K562 (cell line): Measurements from ENCODE around the gene JPH2. TPM values are rescaled to one million over a fixed set of nuclear protein-coding genes. Genes with fewer than 3 reads are reported as not detected.

Experiments used
- ATAC-seq: fragments of 200-7000 bp; cut with Tn5 transposase; 3 replicates; pipeline ENCODE4 v1.9.1; 2020; ENCODE audit warnings: moderate library complexity
- BruUV-seq: library from RNA; stranded (reverse); fragments of 400-500 nt; replicated peaks from 2 replicates; lab custom pipeline; 2021; lab: Mats Ljungman, UMichigan
- CTCF ChIA-PET: fragments of 300-600 bp; formaldehyde crosslinking; extraction: SDS; loops from one replicate; lab custom pipeline; 2021; ENCODE audit warnings: low intra/inter-chr PET ratio; lab: Yijun Ruan, JAX
- POLR2A ChIA-PET: fragments of 300-600, 350-650 bp; sonication (Branson Sonifier 250); formaldehyde crosslinking; extraction: SDS; loops from one replicate; lab custom pipeline; 2021; ENCODE audit warnings: antibody characterized with exemption, inconsistent platforms; lab: Yijun Ruan, JAX
- DNase-seq, 4 experiments: peaks; one replicate each; pipeline versions ENCODE4 v3.0.0 to v3.0.0-alpha.2; 2011 to 2018; ENCODE audit warnings: low spot score in 3 of 4, mixed read lengths in 3 of 4; ENCODE audit errors: extremely low read depth in 1 of 4
- FAIRE-seq: peaks from 2 replicates; lab custom pipeline; 2011; peaks lifted over from hg19 to GRCh38; lab: Jason Lieb, UNC
- H2AFZ ChIP-seq: 2 replicates; pipeline ENCODE4 v1.6.0; 2011; ENCODE audit warnings: low read depth, low read length, control low read depth, inconsistent platforms
- H3K27ac ChIP-seq: fragments of 200-600 bp; 3 replicates; pipeline ENCODE4 v1.8.0; 2011; ENCODE audit warnings: low read depth, mild to moderate bottlenecking, control low read depth, inconsistent platforms, low read length, moderate library complexity, mixed read lengths; ENCODE audit errors: extremely low read depth
- H3K27me3 ChIP-seq, 2 experiments: fragments of 300-600 bp in 1 of 2; 2 replicates in 1 of 2; 3 replicates in 1 of 2; pipeline versions ENCODE4 v1.6.0 to v1.8.0; 2011; ENCODE audit warnings: inconsistent platforms in 2 of 2, low read length in 2 of 2, mild to moderate bottlenecking in 1 of 2, mixed read lengths in 1 of 2, moderate library complexity in 1 of 2; ENCODE audit not compliant: control insufficient read depth in 2 of 2, insufficient read depth in 2 of 2
- H3K36me3 ChIP-seq: fragments of 300-600 bp; 3 replicates; pipeline ENCODE4 v1.8.0; 2011; ENCODE audit warnings: mild to moderate bottlenecking, low read length, inconsistent platforms; ENCODE audit not compliant: control insufficient read depth, insufficient read depth
- H3K4me1 ChIP-seq, 2 experiments: fragments of 200-600 bp in 1 of 2; replicated peaks in 1 of 2; 2 replicates in 1 of 2; 3 replicates in 1 of 2; pipeline versions ENCODE4 v1.5.1 to v1.8.0; 2011; ENCODE audit warnings: inconsistent platforms in 2 of 2, low read length in 2 of 2, mild to moderate bottlenecking in 1 of 2, mixed read lengths in 1 of 2, moderate library complexity in 1 of 2; ENCODE audit not compliant: control insufficient read depth in 2 of 2, insufficient read depth in 2 of 2
- H3K4me2 ChIP-seq: 2 replicates; pipeline ENCODE4 v1.6.1; 2011; ENCODE audit warnings: low read length, control low read depth, inconsistent platforms, mixed read lengths; ENCODE audit not compliant: insufficient read depth
- H3K4me3 ChIP-seq: fragments of 200-600 bp; sonication (generic), shearing (Covaris generic); 2 replicates; pipeline ENCODE4 v1.5.1; 2016; ENCODE audit warnings: control low read depth, inconsistent platforms
- H3K79me2 ChIP-seq: fragments of 200-600 bp; 3 replicates; pipeline ENCODE4 v1.8.0; 2011; ENCODE audit warnings: low read length, inconsistent platforms; ENCODE audit not compliant: control insufficient read depth, insufficient read depth
- H3K9ac ChIP-seq, 2 experiments: 2 replicates each; pipeline versions ENCODE4 v1.6.0 to v1.6.1; 2011; ENCODE audit warnings: low read depth in 2 of 2, low read length in 2 of 2, control low read depth in 1 of 2, inconsistent platforms in 1 of 2, mild to moderate bottlenecking in 1 of 2, mixed read lengths in 1 of 2; ENCODE audit not compliant: insufficient read depth in 1 of 2
- H3K9me1 ChIP-seq: one replicate; pipeline ENCODE4 v1.6.0; 2011; ENCODE audit warnings: inconsistent platforms, mild to moderate bottlenecking, low read length, moderate library complexity; ENCODE audit not compliant: control insufficient read depth, insufficient read depth
- H3K9me3 ChIP-seq: replicated peaks from 2 replicates; pipeline ENCODE4 v1.5.1; 2011; ENCODE audit warnings: low read depth, low read length, inconsistent platforms; ENCODE audit not compliant: control insufficient read depth, insufficient read depth
- H4K20me1 ChIP-seq: replicated peaks from 2 replicates; pipeline ENCODE4 v1.6.1; 2011; ENCODE audit warnings: low read length, inconsistent platforms, mixed read lengths; ENCODE audit not compliant: control insufficient read depth, insufficient read depth
- FOXJ3 ChIP-seq: sonication (generic); formaldehyde crosslinking; IDR thresholded peaks from 2 replicates; pipeline ENCODE4 v1.4.0; 2020; ENCODE audit warnings: mild to moderate bottlenecking, missing genetic modification reagents
- HINFP ChIP-seq: fragments of 450-650 bp; conservative IDR thresholded peaks from 2 replicates; pipeline ENCODE4 v1.6.1; 2016; ENCODE audit warnings: missing genetic modification characterization, low read depth, mild to moderate bottlenecking, control low read depth, missing compliant biosample characterization
- HSF4 ChIP-seq: fragments of 250-450 bp; sonication (Bioruptor Pico); IDR thresholded peaks from 2 replicates; pipeline ENCODE4 v2.1.2; 2022; ENCODE audit warnings: mild to moderate bottlenecking, moderate library complexity, borderline replicate concordance
- MAFF ChIP-seq: IDR thresholded peaks from 2 replicates; pipeline ENCODE4 v1.6.1; 2012; ENCODE audit warnings: low read length, improper control_type of control experiment
- MBD2 ChIP-seq: sonication (generic); IDR thresholded peaks from 2 replicates; pipeline ENCODE4 v1.6.1; 2016; ENCODE audit warnings: low read depth, borderline replicate concordance
- MNT ChIP-seq, 2 experiments: fragments of 450-650 bp; conservative IDR thresholded peaks; 2 replicates each; pipeline ENCODE4 v1.6.1; 2017; ENCODE audit warnings: mild to moderate bottlenecking in 2 of 2, moderate library complexity in 2 of 2
- MTA2 ChIP-seq: fragments of 450-650 bp; IDR thresholded peaks from 2 replicates; pipeline ENCODE4 v1.6.1; 2016; ENCODE audit warnings: low read depth
- NR2C1 ChIP-seq, 2 experiments: fragments of 450-650 bp; IDR thresholded peaks; 2 replicates each; pipeline ENCODE4 v1.6.1; 2017; ENCODE audit warnings: mild to moderate bottlenecking in 2 of 2, antibody characterized with exemption in 1 of 2, inconsistent platforms in 1 of 2, missing compliant biosample characterization in 1 of 2, missing genetic modification characterization in 1 of 2
- NR2C2 ChIP-seq, 2 experiments: fragments of 200-800 bp in 1 of 2; sonication (Bioruptor generic) in 1 of 2; sonication (generic) in 1 of 2; formaldehyde crosslinking in 1 of 2; IDR thresholded peaks; 2 replicates each; pipeline versions ENCODE4 v1.6.1 to v1.8.0; 2016 to 2022; ENCODE audit warnings: mild to moderate bottlenecking in 1 of 2, missing compliant biosample characterization in 1 of 2, missing genetic modification characterization in 1 of 2, missing genetic modification reagents in 1 of 2
- RBM22 ChIP-seq: fragments of 200-400 bp; formaldehyde crosslinking; IDR thresholded peaks from 2 replicates; pipeline ENCODE4 v1.6.1; 2018; ENCODE audit warnings: low read length, low read depth; ENCODE audit not compliant: poor library complexity, severe bottlenecking
- SLC30A9 ChIP-seq: fragments of 250-450 bp; sonication (Bioruptor Pico); IDR thresholded peaks from 2 replicates; pipeline ENCODE4 v1.8.0; 2022; ENCODE audit warnings: mild to moderate bottlenecking, moderate library complexity
- ZNF561 ChIP-seq: fragments of 450-650 bp; formaldehyde crosslinking; conservative IDR thresholded peaks from 2 replicates; pipeline ENCODE4 v1.4.0; 2020; ENCODE audit warnings: mild to moderate bottlenecking, moderate library complexity
- WGBS: fragments of 100-300 bp; shearing (Covaris generic); methylation state at CpG from one replicate; pipeline ENCODE4 v1.1.6; 2016; ENCODE audit warnings: low coverage, mixed read lengths; ENCODE audit not compliant: insufficient coverage; ENCODE audit errors: missing lambda C conversion rate; 5-methylcytosine and 5-hydroxymethylcytosine counted together
- in situ Hi-C: fragments of 300-500 bp; cut with MboI; formaldehyde crosslinking; loops from 4 replicates; pipeline ENCODE4 v1.15.0; 2018; ENCODE audit warnings: inconsistent platforms, mixed read lengths
- intact Hi-C: fragments of 100-400 bp; cut with micrococcal nuclease; formaldehyde crosslinking; loops from 2 replicates; pipeline ENCODE4 v1.14.2; 2022
- polyA plus RNA-seq, 8 experiments: library from polyadenylated mRNA; depleted of rRNA in 4 of 8; stranded (reverse) in 5 of 8; unstranded in 3 of 8; fragments of >200 nt; fragmentation: Nextera tagmentation in 2 of 8; fragmentation: Illumina TruSeq in 1 of 8; extraction: Ambion mirVana in 2 of 8; extraction: Trizol in 1 of 8; gene quantifications; 2 replicates each; pipeline versions ENCODE4 v1.2.1 to v1.2.3, GENCODE V29; 2011 to 2014; ENCODE audit warnings: inconsistent platforms in 1 of 8, missing spikeins in 1 of 8
- total RNA-seq, 7 experiments: library from RNA; depleted of rRNA in 6 of 7; stranded (reverse); fragments of >200 nt in 6 of 7; fragmentation: Illumina TruSeq in 2 of 7; extraction: Trizol in 2 of 7; gene quantifications; 2 replicates each; pipeline versions ENCODE4 v1.2.1 to v1.2.3, GENCODE V29; 2011 to 2021; ENCODE audit warnings: low replicate concordance in 1 of 7
- TF ChIP-seq, protein P1 (sequence below): fragments of 450-650 bp; formaldehyde crosslinking; IDR thresholded peaks from 2 replicates; pipeline ENCODE4 v1.4.0; 2020; ENCODE audit warnings: mild to moderate bottlenecking, mixed read lengths
- TF ChIP-seq, protein P2 (sequence below): fragments of 450-650 bp; IDR thresholded peaks from 2 replicates; pipeline ENCODE4 v1.6.1; 2014; ENCODE audit warnings: low read depth, mild to moderate bottlenecking, moderate library complexity, borderline replicate concordance
- TF ChIP-seq, protein P3 (sequence below): fragments of 250-450 bp; sonication (Bioruptor Pico); IDR thresholded peaks from 2 replicates; pipeline ENCODE4 v1.6.1; 2021; ENCODE audit warnings: mild to moderate bottlenecking

The JPH2 gene
- total and polyA plus RNA-seq, 9 of the 15 experiments (the other 6 are each of a cell fraction or from before 2014, with no cell fraction given), result not detected

GRCh38 chr20:44159125-44159524, 27.9 kb downstream of the JPH2 start:
- H3K4me1 ChIP-seq, result no peaks in the 10 kb centered on the region; a peak in 1 of 5 replicates
- no peak overlapping the region for H3K9ac ChIP-seq
- in situ Hi-C loops, result no loop called here
- no peaks in the 10 kb centered on the region; the same call in 1 of the 2 replicates for H3K9me3 ChIP-seq
- no peaks in the 10 kb centered on the region for H3K9me1 ChIP-seq
- no TSS peak for BruUV-seq
- WGBS, result 9% methylated on average over 2 of the region's 2 CpGs
- no peak for TF ChIP-seq MAFF
- TF ChIP-seq MBD2, result no peak
- TF ChIP-seq, protein P1, sequence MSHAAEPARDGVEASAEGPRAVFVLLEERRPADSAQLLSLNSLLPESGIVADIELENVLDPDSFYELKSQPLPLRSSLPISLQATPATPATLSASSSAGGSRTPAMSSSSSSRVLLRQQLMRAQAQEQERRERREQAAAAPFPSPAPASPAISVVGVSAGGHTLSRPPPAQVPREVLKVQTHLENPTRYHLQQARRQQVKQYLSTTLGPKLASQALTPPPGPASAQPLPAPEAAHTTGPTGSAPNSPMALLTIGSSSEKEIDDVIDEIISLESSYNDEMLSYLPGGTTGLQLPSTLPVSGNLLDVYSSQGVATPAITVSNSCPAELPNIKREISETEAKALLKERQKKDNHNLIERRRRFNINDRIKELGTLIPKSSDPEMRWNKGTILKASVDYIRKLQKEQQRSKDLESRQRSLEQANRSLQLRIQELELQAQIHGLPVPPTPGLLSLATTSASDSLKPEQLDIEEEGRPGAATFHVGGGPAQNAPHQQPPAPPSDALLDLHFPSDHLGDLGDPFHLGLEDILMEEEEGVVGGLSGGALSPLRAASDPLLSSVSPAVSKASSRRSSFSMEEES (CRISPR knock-in tag), result no peak
- TF ChIP-seq SLC30A9 (CRISPR knock-in tag), result no peak
- TF ChIP-seq MTA2, result no peak
- no peak for TF ChIP-seq MNT (conservative IDR thresholded peaks at IDR 0.05)
- TF ChIP-seq FOXJ3 (CRISPR knock-in tag), result no peak
- no peak for TF ChIP-seq NR2C2 (CRISPR knock-in tag; IDR thresholded peaks at IDR 0.05)
- no peak for TF ChIP-seq NR2C2 (tag; IDR thresholded peaks at IDR 0.05)
- TF ChIP-seq ZNF561 (CRISPR knock-in tag), result no peak
- TF ChIP-seq, protein P2, sequence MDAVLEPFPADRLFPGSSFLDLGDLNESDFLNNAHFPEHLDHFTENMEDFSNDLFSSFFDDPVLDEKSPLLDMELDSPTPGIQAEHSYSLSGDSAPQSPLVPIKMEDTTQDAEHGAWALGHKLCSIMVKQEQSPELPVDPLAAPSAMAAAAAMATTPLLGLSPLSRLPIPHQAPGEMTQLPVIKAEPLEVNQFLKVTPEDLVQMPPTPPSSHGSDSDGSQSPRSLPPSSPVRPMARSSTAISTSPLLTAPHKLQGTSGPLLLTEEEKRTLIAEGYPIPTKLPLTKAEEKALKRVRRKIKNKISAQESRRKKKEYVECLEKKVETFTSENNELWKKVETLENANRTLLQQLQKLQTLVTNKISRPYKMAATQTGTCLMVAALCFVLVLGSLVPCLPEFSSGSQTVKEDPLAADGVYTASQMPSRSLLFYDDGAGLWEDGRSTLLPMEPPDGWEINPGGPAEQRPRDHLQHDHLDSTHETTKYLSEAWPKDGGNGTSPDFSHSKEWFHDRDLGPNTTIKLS, result no peak
- TF ChIP-seq NR2C1 (IDR thresholded peaks at IDR 0.05), result no peak
- TF ChIP-seq NR2C1 (tag; IDR thresholded peaks at IDR 0.05), result no peak
- TF ChIP-seq, protein P3, sequence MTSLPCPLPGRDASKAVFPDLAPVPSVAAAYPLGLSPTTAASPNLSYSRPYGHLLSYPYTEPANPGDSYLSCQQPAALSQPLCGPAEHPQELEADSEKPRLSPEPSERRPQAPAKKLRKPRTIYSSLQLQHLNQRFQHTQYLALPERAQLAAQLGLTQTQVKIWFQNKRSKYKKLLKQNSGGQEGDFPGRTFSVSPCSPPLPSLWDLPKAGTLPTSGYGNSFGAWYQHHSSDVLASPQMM, result no peak
- no peak for TF ChIP-seq RBM22
- TF ChIP-seq HINFP, result no peak
- TF ChIP-seq HSF4 (CRISPR knock-in tag), result no peak
- no peaks in the 10 kb centered on the region for H3K79me2 ChIP-seq
- no peak for FAIRE-seq
- no peak for DNase-seq
- ChIA-PET POLR2A (interaction anchor here (0.6 to 1.1 kb wide), 2 partner anchors 16 to 123 kb away, joined by 3 read pairs; no protein-coding TSS in a partner anchor), CTCF (no interaction called here)
- H3K36me3 ChIP-seq, result no peaks in the 10 kb centered on the region
- no peak overlapping the region for H3K27ac ChIP-seq
- intact Hi-C loops, result no loop called here
- H3K4me2 ChIP-seq, result no peak overlapping the region
- no peak overlapping the region for H2AFZ ChIP-seq
- H4K20me1 ChIP-seq, result no peaks in the 10 kb centered on the region; the same call in 1 of the 2 replicates
- no peak overlapping the region for H3K4me3 ChIP-seq
- peaks cover 2 to 43% of the 10 kb centered on the region in 2 experiments; a peak in 2 of 5 replicates for H3K27me3 ChIP-seq
- ATAC-seq, result no peak
